Posterior vena cava (tissue), 2 donors: ENCODE measurements around the gene FMO5. TPM values are rescaled to one million over a fixed set of nuclear protein-coding genes. Genes with fewer than 3 reads are reported as not detected.
"Not testable (repeated sequence)": the region's sequence is repeated elsewhere in the genome, so short reads cannot be mapped to it uniquely, and the experiment has no call there.

Source experiments
- DNase-seq: peaks from one replicate; pipeline ENCODE4 v3.0.0-alpha.2; 2020; ENCODE audit warnings: low spot score
- intact Hi-C, 2 donors: fragments of 100-400 bp; cut with DNase I; formaldehyde crosslinking; loops; one replicate each; pipeline versions ENCODE4 v1.14.1 to v1.14.2; 2022 to 2023
- total RNA-seq, 2 donors: library from RNA; stranded (reverse); fragmentation: NEBNext Ultra II Directional; extraction: Animal tissue kit (Norgen Biotek cat#: 25700); gene quantifications; one replicate each; pipeline ENCODE4 v1.2.1, GENCODE V29; 2021
- donor health status: DM: yes; HTN: yes; CAD: no.
- donor health status: DM: yes; HTN: yes; CAD: no.

FMO5 gene
- total RNA-seq, 2 donors from 2014 or later: 2.4 to 3.1 TPM

DNA sequence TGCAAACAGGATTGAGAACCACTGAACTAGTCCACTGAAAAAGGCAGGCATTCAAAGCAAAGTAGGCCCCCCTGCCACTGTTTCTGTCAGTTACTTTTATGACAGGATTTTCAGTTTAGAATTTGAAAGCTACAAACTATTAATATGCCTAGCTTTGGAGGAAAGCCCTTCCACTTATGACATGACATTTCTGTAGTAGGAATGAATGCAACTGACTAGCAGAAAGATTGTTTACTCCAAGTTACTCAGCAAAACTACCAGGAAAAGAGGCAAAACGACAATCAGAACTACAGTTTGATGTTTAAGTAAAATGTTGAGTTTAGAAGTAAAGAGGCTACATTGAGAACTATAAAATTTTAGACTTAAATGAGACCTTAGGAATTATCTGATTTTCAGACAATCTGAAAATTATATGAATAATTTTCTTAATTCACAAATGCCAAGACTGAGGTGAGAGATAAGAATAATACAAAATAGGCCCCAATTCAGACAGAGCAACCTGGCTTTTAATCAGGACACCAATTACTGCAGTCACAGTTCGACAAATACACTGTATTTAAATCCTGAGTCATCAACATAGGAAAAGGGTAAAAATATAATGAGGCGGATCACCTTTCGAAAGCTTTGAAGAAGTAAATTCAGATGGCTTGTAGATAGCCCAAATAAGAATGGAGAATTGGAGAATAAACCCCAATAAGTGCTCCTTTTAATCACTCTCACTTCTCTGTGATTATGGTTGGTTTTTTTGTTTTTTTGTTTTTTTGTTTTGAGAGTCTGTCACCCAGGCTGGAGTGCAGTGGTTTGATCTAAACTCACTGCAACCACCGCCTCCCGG lies 55.1 kb downstream of the FMO5 start:
- no peak for DNase-seq
- intact Hi-C loops: loop anchor here in 1 of 2 donors (5.0 kb wide), 1 partner anchor 72 kb away; the partner anchor contains the start of gene CHD1L

DNA sequence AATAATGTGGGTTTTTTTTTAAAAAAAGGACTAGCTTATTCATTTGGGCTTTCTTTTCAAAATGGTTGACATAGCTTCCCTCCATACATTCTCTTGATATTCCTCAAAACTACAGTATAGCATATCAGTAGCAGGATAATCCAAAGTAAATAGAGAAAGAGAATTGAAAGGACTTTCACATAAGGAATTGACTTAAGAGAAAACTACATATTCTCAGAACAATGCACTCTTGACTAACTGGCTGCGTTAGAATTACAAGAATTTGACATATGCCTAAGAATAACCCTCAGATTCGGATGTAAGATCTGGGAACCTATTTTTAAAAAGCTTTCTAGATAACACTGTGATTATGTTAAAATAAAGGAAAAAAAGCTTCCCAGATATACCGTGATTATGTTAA lies 56.0 kb downstream of the FMO5 start:
- intact Hi-C loops: no loop called here
- DNase-seq: no peak

DNA sequence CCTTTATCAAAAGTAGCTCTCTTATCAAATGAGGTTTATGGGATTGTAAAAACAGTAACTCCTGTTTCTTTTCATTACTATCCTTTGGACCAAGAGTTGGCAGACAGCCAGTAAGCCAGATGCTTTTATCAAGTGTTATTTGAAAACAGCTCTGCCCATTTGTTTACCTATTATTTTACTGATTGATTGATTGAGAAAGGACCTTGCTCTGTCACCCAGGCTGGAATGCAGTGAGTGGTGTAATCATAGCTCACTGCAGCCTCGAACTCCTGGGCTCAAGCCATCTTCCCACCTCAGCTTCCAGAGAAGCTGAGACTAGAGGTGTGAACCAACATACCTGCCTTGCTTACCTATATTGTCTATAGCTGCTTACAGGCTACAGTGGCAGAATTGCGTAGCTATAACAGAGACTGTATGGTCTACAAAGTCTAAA lies 56.5 kb downstream of the FMO5 start:
- intact Hi-C loops: no loop called here
- no peak for DNase-seq

DNA sequence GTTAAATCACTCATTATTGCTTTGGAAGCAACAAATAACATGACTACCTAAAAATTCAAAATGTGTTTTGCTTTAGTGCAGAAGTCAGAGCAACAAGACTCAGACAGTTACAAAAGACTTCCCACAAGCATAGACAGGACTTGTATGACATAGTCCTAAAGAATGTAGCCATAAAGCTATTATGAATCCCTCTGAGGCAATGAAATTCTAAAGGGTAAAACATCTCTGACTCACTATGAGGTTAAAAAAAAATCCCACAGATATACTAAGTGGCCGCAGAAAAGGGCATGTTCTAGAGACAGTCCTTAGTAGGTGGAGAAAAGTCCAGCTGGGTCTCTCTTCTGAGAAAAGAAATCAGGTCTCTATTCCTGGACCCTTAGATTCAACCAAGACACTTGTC lies 57.8 kb downstream of the FMO5 start:
- intact Hi-C loops: no loop called here
- no peak for DNase-seq

DNA sequence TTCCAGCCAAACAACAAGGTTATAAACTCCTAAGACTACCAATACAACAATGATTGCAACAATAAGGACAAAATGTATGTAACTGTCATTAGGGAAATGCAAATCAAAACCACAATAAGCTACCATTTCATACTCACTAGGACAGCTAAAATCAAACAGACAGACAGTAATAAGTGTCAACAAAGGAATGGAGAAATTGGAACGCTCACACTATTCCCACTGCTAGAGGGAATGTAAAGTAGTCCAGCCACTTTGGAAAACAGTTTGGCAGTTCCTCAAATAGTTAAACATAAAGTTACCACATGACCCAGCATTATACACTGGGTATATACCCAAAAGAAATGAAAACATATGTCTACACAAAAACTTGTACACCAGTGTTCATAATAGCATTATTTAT lies 62.1 kb downstream of the FMO5 start:
- intact Hi-C loops: no loop called here
- no peak for DNase-seq

DNA sequence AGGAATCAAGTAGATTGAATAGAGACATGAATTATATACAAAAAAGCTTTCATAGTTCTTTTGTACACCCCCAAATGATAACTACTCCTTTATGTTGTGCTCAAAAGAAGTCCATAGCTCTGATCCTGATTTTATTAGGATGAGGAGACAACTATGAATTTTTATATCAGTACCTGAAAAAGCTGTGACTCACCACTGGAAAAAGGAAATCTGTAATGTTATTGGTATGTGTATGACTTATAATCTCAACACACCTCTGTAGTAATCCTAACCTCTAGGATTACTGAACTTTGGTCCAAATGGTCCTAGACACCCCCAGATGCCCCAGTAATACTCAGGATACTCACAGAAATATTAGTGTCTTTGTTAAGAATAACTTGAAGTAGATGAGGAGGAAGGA lies 63.0 kb downstream of the FMO5 start:
- intact Hi-C loops: no loop called here
- DNase-seq: no peak

DNA sequence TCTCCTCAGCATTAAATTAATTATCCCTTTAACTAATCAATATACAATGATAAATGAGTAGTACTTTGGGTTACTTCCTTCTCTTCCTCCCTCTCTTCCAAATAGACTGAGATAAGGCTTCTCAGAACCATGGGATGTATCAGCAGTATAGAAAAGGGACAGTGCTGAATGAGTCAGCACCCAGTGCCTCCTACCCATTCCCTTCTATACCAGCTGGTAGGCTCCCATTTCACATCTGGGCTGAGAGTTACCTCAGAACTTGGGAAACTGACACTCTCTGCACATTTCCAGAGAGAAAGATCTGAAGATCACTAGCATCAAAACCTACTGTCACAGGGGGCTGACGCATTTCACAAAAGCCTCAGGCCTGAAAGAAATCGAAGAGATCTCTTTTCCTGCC lies 68.0 kb downstream of the FMO5 start:
- DNase-seq, intact Hi-C loops: not testable (repeated sequence)

DNA sequence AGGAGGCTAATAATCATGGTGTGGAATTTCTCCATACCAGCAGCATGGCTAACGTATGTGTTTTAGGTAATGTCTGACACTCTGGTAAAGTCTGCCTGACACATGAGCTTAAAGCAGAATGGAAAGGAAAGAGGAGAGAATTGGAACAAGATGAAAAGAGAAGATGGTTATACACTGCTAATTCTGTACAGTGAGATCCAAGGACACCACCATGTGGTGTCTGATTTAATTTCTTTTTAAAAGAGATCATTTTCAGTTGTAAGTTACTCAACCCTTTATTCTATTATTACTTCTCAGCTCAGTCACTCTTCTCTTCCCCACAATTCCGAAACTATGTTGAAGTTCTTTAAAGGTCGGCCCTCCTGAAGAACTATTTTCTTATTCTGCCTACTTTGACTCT lies 68.5 kb downstream of the FMO5 start:
- DNase-seq: no peak
- intact Hi-C loops: no loop called here

DNA sequence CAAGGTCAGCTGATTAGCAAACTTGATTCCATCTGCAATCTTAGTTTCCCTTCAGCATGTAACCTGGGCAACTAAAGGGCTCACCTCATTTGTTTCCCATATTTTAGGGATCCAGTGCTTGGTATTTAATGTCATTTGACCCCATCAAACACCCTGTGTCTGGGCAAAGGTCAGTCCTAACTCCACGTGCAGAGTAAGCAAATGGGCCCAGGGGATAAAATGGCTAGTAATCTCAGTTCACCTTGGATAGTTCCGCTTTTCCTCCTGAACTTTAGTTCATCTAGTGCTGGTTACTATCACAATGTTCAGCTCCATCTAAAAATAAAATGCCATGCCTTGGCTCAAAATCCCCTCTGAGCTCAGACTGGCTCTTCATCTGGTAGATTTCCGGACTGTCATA lies 72.4 kb downstream of the FMO5 start:
- no peak for DNase-seq
- intact Hi-C loops: no loop called here

DNA sequence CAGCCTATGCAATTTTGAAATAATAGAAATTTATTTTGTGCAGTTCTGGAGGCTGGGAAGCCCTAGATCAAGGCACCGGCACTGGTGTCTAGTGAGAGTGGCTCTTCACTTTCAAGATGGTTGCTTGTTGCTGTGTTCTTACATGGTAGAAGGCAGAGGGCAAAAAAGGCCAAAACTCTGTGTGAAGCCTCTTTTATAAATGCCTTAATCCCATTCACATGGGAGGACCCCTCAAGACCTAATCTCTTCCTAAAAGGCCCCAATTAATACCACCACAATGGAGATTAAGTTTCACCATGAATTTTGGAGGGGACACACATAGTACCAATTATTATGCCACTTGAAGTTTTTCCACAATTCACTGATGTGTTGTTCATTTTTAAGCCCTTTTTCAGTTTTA lies 73.9 kb downstream of the FMO5 start:
- no peak for DNase-seq
- intact Hi-C loops: no loop called here

DNA sequence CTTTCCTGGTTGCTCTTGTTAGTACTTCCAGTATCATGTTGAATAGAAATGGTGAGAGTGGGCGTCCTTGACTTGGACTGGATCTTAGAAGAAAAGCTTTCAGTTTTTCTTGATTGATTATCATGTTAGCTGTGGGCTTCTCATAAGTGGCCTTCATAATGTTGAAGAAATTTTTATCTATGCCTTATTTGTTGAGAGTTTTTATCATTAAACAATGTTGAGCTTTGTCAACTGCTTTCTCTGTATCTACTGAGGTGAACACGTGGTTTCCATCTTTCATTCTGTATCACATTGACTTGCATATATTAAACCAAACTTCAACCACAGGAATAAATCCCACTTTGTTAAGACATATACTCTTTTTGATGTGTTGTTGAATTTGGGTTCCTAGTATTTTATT lies 82.3 kb downstream of the FMO5 start:
- DNase-seq: no peak
- intact Hi-C loops: no loop called here

Other genes with a start within 250 kb of the FMO5 start
- gene PRKAB2, start 52.9 kb downstream of the FMO5 start, total RNA-seq: 10 to 100 TPM; 26.1 to 26.5 TPM
- 10 to 100 TPM; 36.4 to 38.9 TPM for gene CHD1L, start 17.3 kb upstream of the FMO5 start, total RNA-seq